Measurements from ENCODE around the gene PPP4R2. TPM values are rescaled to one million over a fixed set of nuclear protein-coding genes. Genes with fewer than 3 reads are reported as not detected.
A peak's percentile ranks its signal among the peaks of the same experiment; 100 is the strongest.

PPP4R2 gene
- total RNA-seq, 1 donor from 2014 or later, result 55.5 TPM

DNA sequence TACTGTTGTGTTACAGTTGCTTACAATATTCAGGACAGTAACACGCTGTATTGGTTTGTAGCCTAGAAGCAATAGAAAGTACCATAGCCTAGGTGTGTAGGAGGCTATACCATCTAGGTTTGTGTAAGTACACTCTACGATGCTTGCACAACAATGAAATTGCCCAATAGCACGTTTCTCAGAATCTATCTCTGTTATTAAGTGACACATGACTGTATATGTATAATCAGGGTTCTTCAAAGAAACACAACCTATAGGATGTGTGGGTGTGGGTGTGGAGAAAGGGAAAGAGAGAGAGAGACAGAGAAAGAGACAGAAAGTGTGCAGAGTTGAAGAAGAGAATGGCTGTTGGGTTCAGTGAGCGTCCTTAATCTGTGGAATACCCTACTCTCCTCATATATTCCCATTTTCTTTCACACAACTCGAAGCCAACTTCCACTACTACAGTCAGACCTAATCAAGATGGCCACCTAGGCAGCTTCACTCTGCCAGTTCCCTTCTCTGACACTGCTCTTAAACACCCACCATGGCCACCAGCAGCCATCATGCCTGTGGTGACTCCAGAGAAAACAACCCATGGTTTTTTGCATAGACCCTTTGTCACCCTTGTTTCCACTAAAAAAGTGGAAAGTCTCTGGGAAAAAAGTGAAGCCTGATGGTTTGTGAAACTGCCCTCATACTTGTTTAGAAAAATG, 5.8 kb upstream of the PPP4R2 start:
- Histone ChIP-seq H3K4me1 (no peaks in the 10 kb centered on the region), H3K36me3 (no peaks in the 10 kb centered on the region), H3K9me3 (replicated peaks) (peaks cover under 1% of the 10 kb centered on the region), H3K27ac (replicated peaks) (no peak overlapping the region), H3K27me3 (ENCODE audit: low read depth) (no peaks in the 10 kb centered on the region), H3K4me3 (no peak overlapping the region)
- intact Hi-C loops (cut with micrococcal nuclease), result loop anchor here (10.0 kb wide), 1 partner anchor 64 kb away; no protein-coding TSS in a partner anchor
- DNase-seq, result no peak
- TF ChIP-seq, protein P1, sequence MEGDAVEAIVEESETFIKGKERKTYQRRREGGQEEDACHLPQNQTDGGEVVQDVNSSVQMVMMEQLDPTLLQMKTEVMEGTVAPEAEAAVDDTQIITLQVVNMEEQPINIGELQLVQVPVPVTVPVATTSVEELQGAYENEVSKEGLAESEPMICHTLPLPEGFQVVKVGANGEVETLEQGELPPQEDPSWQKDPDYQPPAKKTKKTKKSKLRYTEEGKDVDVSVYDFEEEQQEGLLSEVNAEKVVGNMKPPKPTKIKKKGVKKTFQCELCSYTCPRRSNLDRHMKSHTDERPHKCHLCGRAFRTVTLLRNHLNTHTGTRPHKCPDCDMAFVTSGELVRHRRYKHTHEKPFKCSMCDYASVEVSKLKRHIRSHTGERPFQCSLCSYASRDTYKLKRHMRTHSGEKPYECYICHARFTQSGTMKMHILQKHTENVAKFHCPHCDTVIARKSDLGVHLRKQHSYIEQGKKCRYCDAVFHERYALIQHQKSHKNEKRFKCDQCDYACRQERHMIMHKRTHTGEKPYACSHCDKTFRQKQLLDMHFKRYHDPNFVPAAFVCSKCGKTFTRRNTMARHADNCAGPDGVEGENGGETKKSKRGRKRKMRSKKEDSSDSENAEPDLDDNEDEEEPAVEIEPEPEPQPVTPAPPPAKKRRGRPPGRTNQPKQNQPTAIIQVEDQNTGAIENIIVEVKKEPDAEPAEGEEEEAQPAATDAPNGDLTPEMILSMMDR (IDR thresholded peaks at IDR 0.05; ENCODE audit: borderline replicate concordance), result no peak

DNA sequence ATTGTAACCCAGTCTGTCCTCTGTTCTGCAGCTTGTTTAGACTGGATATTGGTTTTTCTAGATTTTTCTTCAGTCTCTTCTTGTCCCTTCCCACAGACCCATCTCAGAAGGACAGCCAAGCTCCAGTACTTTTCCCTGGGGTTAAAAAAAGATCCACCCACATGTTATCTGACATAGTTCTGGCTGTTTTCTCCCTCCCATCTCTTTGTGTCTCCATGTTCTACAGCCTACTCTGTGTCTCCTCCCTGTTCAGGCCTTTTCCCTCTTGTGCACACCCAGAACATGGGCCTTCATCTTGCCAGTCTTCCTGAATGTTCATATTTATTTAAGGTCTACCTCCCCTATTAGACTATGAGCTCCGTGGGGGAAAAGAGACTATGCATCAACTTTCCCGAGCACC, 5.1 kb upstream of the PPP4R2 start:
- TF ChIP-seq, protein P1 (IDR thresholded peaks at IDR 0.05; ENCODE audit: borderline replicate concordance), result no peak
- Histone ChIP-seq H3K36me3 (no peaks in the 10 kb centered on the region), H3K4me1 (peaks cover 4% of the 10 kb centered on the region), H3K27me3 (ENCODE audit: low read depth) (no peaks in the 10 kb centered on the region), H3K27ac (replicated peaks) (no peak overlapping the region), H3K4me3 (no peak overlapping the region), H3K9me3 (replicated peaks) (no peaks in the 10 kb centered on the region)
- no peak for DNase-seq
- intact Hi-C loops (cut with micrococcal nuclease), result loop anchor here (10.0 kb wide), 1 partner anchor 63 kb away; no protein-coding TSS in a partner anchor

DNA sequence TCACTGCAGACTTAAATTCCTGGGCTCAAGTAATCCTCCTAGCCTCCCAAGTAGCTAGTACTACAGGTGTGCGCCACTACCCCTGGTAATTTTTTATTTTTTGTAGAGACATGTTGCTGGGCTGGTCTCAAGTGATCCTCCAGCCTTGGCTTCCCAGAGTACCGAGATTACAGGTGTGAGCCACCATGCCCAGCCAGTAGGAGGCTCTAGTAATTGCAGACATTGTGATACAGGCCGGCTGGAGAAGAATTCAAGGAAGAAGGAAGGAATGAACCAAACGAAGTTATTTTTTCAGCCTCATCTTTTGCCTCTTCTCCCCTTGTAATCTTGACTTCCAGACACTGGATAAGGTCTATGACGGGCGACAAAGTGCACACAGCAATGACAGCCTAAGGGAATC, 3.2 kb upstream of the PPP4R2 start:
- H3K9me3 ChIP-seq (replicated peaks), result no peaks in the 10 kb centered on the region
- intact Hi-C loops (cut with micrococcal nuclease), result loop anchor here (10.0 kb wide), 1 partner anchor 61 kb away; no protein-coding TSS in a partner anchor
- no peaks in the 10 kb centered on the region for H3K27me3 ChIP-seq (ENCODE audit: low read depth)
- no peak overlapping the region for H3K27ac ChIP-seq (replicated peaks)
- DNase-seq, result no peak
- TF ChIP-seq, protein P1 (IDR thresholded peaks at IDR 0.05; ENCODE audit: borderline replicate concordance), result no peak
- peaks cover 21% of the 10 kb centered on the region for H3K4me1 ChIP-seq
- no peak overlapping the region for H3K4me3 ChIP-seq
- H3K36me3 ChIP-seq, result no peaks in the 10 kb centered on the region

DNA sequence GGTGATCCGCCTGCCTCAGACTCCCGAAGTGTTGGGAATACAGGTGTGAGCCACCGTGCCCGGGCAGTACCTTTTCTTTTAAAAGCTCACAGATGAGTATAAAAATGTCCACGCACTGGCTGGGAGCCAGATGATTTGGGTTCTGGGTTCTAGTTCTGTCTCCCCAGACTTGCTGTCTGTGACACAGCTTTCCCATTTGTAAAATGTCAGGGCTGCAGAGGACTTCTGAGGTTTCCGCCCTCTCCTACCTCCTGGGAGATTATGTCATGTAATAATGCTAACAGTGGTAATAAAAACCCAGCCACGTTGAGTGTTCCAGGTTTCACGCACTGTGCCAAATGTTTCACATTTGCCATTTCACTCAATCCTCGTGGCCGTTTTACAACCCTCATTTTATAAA, 1.3 kb upstream of the PPP4R2 start:
- H3K9me3 ChIP-seq (replicated peaks), result no peaks in the 10 kb centered on the region
- H3K27ac ChIP-seq (replicated peaks), result no peak overlapping the region
- TF ChIP-seq, protein P1 (IDR thresholded peaks at IDR 0.05; ENCODE audit: borderline replicate concordance), result no peak
- peaks cover 40% of the 10 kb centered on the region for H3K4me1 ChIP-seq
- peaks cover 4% of the 10 kb centered on the region for H3K36me3 ChIP-seq
- no peak for DNase-seq
- no peaks in the 10 kb centered on the region for H3K27me3 ChIP-seq (ENCODE audit: low read depth)
- intact Hi-C loops (cut with micrococcal nuclease), result loop anchor here (10.0 kb wide), 1 partner anchor 59 kb away; no protein-coding TSS in a partner anchor
- no peak overlapping the region for H3K4me3 ChIP-seq

DNA sequence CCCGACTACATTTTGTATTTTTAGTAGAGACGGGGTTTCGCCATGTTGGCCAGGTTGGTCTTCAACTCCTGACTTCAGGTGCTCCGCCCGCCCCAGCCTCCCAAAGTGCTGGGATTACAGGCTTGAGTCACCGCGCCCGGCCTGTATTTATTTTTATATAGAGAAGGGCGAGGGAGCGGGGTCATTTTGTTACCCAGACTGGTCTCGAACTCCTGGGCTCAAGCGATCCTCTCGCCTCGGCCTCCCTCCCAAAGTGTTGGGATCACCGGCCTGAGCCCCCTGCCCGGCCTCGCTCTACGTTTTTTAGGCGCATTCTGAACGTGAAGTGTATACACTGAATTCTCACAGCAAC, 514 bp upstream of the PPP4R2 start:
- H3K9me3 ChIP-seq (replicated peaks), result no peaks in the 10 kb centered on the region
- H3K4me1 ChIP-seq, result peaks cover 48% of the 10 kb centered on the region
- H3K27ac ChIP-seq (replicated peaks), result peak overlapping the region; percentile 92
- intact Hi-C loops (cut with micrococcal nuclease), result loop anchor here (10.0 kb wide), 1 partner anchor 59 kb away; no protein-coding TSS in a partner anchor
- peak overlapping the region; percentile 76 for H3K4me3 ChIP-seq
- TF ChIP-seq, protein P1 (IDR thresholded peaks at IDR 0.05; ENCODE audit: borderline replicate concordance), result no peak
- H3K36me3 ChIP-seq, result peaks cover 4% of the 10 kb centered on the region
- peak; percentile 23 for DNase-seq
- H3K27me3 ChIP-seq (ENCODE audit: low read depth), result no peaks in the 10 kb centered on the region
